Liver (tissue), 3 donors: Measurements from ENCODE around the gene CDK5R2.
A peak's percentile ranks its signal among the peaks of the same experiment; 100 is the strongest.

Experiments
- CTCF ChIP-seq: fragments of 150-350 bp; IDR thresholded peaks from 2 replicates; pipeline ENCODE4 v1.5.1; 2017; ENCODE audit warnings: improper control_type of control experiment, low read depth, low read length; ENCODE audit not compliant: missing input control
- NR2F2 ChIP-seq: IDR thresholded peaks from 2 replicates; pipeline ENCODE4 v1.6.1; 2016; ENCODE audit warnings: antibody characterized with exemption
- RAD21 ChIP-seq, 2 donors: IDR thresholded peaks; 2 replicates each; pipeline ENCODE4 v1.6.1; 2016; ENCODE audit warnings: antibody characterized with exemption in 2 of 2, mild to moderate bottlenecking in 2 of 2
- TF ChIP-seq, protein P1 (sequence below): IDR thresholded peaks from 2 replicates; pipeline ENCODE4 v1.6.1; 2016; ENCODE audit warnings: antibody characterized with exemption
- TF ChIP-seq, protein P2 (sequence below): IDR thresholded peaks from 2 replicates; pipeline ENCODE4 v1.6.1; 2016; ENCODE audit warnings: antibody characterized with exemption
- TF ChIP-seq, protein P3 (sequence below): IDR thresholded peaks from 2 replicates; pipeline ENCODE4 v1.6.1; 2016; ENCODE audit warnings: antibody characterized with exemption, mild to moderate bottlenecking
- donor health status: healthy.
- donor health status: healthy.

DNA sequence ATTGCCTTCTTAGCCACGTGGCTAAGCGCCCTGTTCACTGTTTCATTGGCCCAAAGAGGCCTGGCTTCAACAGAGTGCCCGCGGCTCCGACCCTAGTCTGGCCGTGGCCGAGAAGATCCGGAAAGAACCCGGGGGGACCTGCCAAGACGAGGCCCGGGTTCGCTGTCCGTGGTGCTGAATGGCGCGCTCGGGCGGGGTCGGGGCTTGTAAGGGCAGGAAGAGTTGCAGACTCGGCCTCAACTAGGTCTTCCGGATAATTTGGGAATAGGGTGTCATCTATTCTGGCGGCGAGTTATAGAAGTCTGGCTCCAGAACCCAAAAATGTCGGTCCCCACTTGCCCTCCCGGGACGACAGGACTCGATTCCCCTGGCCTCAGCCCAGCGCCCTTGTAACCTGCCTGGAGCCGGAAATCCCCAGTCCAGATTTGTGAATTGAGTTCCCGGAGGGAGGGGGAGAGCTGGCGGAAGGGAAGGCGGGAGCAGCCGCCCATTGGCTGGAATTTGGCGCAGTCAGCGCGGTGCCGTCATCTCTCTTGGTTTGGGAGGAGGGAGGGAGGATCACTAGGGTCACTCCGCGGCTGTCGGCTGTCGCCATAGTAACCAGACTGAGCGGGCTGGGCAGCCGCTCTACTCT is 3.5 kb downstream of the CDK5R2 start:
- TF ChIP-seq CTCF (no peak), NR2F2 (no peak), RAD21 (IDR thresholded peaks at IDR 0.05) (no peak)
- TF ChIP-seq, protein P1, sequence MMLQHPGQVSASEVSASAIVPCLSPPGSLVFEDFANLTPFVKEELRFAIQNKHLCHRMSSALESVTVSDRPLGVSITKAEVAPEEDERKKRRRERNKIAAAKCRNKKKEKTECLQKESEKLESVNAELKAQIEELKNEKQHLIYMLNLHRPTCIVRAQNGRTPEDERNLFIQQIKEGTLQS = no peak
- TF ChIP-seq, protein P2, sequence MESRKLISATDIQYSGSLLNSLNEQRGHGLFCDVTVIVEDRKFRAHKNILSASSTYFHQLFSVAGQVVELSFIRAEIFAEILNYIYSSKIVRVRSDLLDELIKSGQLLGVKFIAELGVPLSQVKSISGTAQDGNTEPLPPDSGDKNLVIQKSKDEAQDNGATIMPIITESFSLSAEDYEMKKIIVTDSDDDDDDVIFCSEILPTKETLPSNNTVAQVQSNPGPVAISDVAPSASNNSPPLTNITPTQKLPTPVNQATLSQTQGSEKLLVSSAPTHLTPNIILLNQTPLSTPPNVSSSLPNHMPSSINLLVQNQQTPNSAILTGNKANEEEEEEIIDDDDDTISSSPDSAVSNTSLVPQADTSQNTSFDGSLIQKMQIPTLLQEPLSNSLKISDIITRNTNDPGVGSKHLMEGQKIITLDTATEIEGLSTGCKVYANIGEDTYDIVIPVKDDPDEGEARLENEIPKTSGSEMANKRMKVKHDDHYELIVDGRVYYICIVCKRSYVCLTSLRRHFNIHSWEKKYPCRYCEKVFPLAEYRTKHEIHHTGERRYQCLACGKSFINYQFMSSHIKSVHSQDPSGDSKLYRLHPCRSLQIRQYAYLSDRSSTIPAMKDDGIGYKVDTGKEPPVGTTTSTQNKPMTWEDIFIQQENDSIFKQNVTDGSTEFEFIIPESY = no peak
- TF ChIP-seq, protein P3, sequence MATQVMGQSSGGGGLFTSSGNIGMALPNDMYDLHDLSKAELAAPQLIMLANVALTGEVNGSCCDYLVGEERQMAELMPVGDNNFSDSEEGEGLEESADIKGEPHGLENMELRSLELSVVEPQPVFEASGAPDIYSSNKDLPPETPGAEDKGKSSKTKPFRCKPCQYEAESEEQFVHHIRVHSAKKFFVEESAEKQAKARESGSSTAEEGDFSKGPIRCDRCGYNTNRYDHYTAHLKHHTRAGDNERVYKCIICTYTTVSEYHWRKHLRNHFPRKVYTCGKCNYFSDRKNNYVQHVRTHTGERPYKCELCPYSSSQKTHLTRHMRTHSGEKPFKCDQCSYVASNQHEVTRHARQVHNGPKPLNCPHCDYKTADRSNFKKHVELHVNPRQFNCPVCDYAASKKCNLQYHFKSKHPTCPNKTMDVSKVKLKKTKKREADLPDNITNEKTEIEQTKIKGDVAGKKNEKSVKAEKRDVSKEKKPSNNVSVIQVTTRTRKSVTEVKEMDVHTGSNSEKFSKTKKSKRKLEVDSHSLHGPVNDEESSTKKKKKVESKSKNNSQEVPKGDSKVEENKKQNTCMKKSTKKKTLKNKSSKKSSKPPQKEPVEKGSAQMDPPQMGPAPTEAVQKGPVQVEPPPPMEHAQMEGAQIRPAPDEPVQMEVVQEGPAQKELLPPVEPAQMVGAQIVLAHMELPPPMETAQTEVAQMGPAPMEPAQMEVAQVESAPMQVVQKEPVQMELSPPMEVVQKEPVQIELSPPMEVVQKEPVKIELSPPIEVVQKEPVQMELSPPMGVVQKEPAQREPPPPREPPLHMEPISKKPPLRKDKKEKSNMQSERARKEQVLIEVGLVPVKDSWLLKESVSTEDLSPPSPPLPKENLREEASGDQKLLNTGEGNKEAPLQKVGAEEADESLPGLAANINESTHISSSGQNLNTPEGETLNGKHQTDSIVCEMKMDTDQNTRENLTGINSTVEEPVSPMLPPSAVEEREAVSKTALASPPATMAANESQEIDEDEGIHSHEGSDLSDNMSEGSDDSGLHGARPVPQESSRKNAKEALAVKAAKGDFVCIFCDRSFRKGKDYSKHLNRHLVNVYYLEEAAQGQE = peak; percentile 99
